Measurements from ENCODE around the gene CPNE7. TPM values are rescaled to one million over a fixed set of nuclear protein-coding genes. Genes with fewer than 3 reads are reported as not detected.
A peak's percentile ranks its signal among the peaks of the same experiment; 100 is the strongest.

CPNE7 gene
- total and polyA plus RNA-seq, 2 experiments from 2014 or later: 8.7 to 24.8 TPM

GRCh38 chr16:89545044-89545830 is 30.3 kb upstream of the CPNE7 start:
- TF ChIP-seq CTCF (IDR thresholded peaks at IDR 0.05; ENCODE audit: poor library complexity) (no peak), EZH2 (IDR thresholded peaks at IDR 0.05; ENCODE audit: borderline replicate concordance) (no peak), EZH2phosphoT487 (IDR thresholded peaks at IDR 0.05; ENCODE audit: low read depth, severe bottlenecking, unreplicated experiment) (no peak)
- Histone ChIP-seq H3K4me3 (no peak overlapping the region), H3K79me2 (no peaks in the 10 kb centered on the region), H3K27me3 (no peaks in the 10 kb centered on the region), H3K36me3 (replicated peaks; ENCODE audit: insufficient read depth, low read depth) (no peaks in the 10 kb centered on the region), H3K4me1 (ENCODE audit: insufficient read depth) (peaks cover 7% of the 10 kb centered on the region), H3K9me3 (ENCODE audit: low read depth) (no peaks in the 10 kb centered on the region), H4K20me1 (ENCODE audit: insufficient read depth, poor library complexity, severe bottlenecking) (no peaks in the 10 kb centered on the region), H3K27ac (no peak overlapping the region), H3K4me2 (peak overlapping the region; percentile 54), H2AFZ (no peak overlapping the region), H3K9me2 (replicated peaks; ENCODE audit: insufficient read depth) (no peaks in the 10 kb centered on the region)
- DNase-seq (ENCODE audit: low spot score): peak; percentile 41
- WGBS (ENCODE audit: low lambda C conversion rate, missing lambda C conversion rate): 79% methylated on average over 17 of the region's 17 CpGs

- no peaks in the 10 kb centered on the region for H4K20me1 ChIP-seq (ENCODE audit: insufficient read depth, poor library complexity, severe bottlenecking)
- H3K4me3 ChIP-seq: no peak overlapping the region
- peak; percentile 79 for DNase-seq (ENCODE audit: low spot score)
- H3K9me2 ChIP-seq (replicated peaks; ENCODE audit: insufficient read depth): no peaks in the 10 kb centered on the region
- H3K9me3 ChIP-seq (ENCODE audit: low read depth): no peaks in the 10 kb centered on the region
- H3K27ac ChIP-seq: no peak overlapping the region
- H2AFZ ChIP-seq: no peak overlapping the region
- no peak for TF ChIP-seq EZH2 (IDR thresholded peaks at IDR 0.05; ENCODE audit: borderline replicate concordance)
- no peak for TF ChIP-seq CTCF (IDR thresholded peaks at IDR 0.05; ENCODE audit: poor library complexity)
- TF ChIP-seq EZH2phosphoT487 (IDR thresholded peaks at IDR 0.05; ENCODE audit: low read depth, severe bottlenecking, unreplicated experiment): no peak
- WGBS (ENCODE audit: low lambda C conversion rate, missing lambda C conversion rate): 80% methylated on average over 25 of the region's 26 CpGs
- H3K4me1 ChIP-seq (ENCODE audit: insufficient read depth): peaks cover 7% of the 10 kb centered on the region
- H3K4me2 ChIP-seq: peak overlapping the region; percentile 54
- no peaks in the 10 kb centered on the region for H3K27me3 ChIP-seq
- H3K79me2 ChIP-seq: no peaks in the 10 kb centered on the region
- H3K36me3 ChIP-seq (replicated peaks; ENCODE audit: insufficient read depth, low read depth): no peaks in the 10 kb centered on the region
These were observed 29.6 kb upstream of the CPNE7 start for GRCh38 chr16:89545831-89546574.

GRCh38 chr16:89546781-89547180 is 28.8 kb upstream of the CPNE7 start:
- Histone ChIP-seq H2AFZ (no peak overlapping the region), H3K4me3 (no peak overlapping the region), H3K4me1 (ENCODE audit: insufficient read depth) (peaks cover 7% of the 10 kb centered on the region), H3K27ac (no peak overlapping the region), H3K27me3 (no peaks in the 10 kb centered on the region), H3K4me2 (no peak overlapping the region), H3K79me2 (no peaks in the 10 kb centered on the region), H3K36me3 (replicated peaks; ENCODE audit: insufficient read depth, low read depth) (no peaks in the 10 kb centered on the region), H4K20me1 (ENCODE audit: insufficient read depth, poor library complexity, severe bottlenecking) (no peaks in the 10 kb centered on the region), H3K9me2 (replicated peaks; ENCODE audit: insufficient read depth) (no peaks in the 10 kb centered on the region), H3K9me3 (ENCODE audit: low read depth) (no peaks in the 10 kb centered on the region)
- 89% methylated on average over 19 of the region's 19 CpGs for WGBS (ENCODE audit: low lambda C conversion rate, missing lambda C conversion rate)
- no peak for DNase-seq (ENCODE audit: low spot score)
- TF ChIP-seq CTCF (IDR thresholded peaks at IDR 0.05; ENCODE audit: poor library complexity) (no peak), EZH2phosphoT487 (IDR thresholded peaks at IDR 0.05; ENCODE audit: low read depth, severe bottlenecking, unreplicated experiment) (no peak), EZH2 (IDR thresholded peaks at IDR 0.05; ENCODE audit: borderline replicate concordance) (no peak)
